HCT116 (cell line): Measurements from ENCODE around the gene ZNF143. TPM values are rescaled to one million over a fixed set of nuclear protein-coding genes. Genes with fewer than 3 reads are reported as not detected.

Source experiments
- ATAC-seq: fragments of 200-7000 bp; cut with Tn5 transposase; 2 replicates; pipeline ENCODE4 v1.9.1; 2020; ENCODE audit warnings: mild to moderate bottlenecking, moderate library complexity
- BruUV-seq: library from RNA; stranded (reverse); fragments of 400-500 nt; replicated peaks from 2 replicates; lab custom pipeline; 2021; lab: Mats Ljungman, UMichigan
- CTCF ChIA-PET: fragments of 300-600 bp; sonication (Branson Sonifier 250); formaldehyde crosslinking; loops from one replicate; lab custom pipeline; 2021; ENCODE audit warnings: antibody characterized with exemption; lab: Charles Lee
- POLR2A ChIA-PET: fragments of 300-600, 350-600 bp; sonication (Branson Sonifier 250); formaldehyde crosslinking; loops from one replicate; lab custom pipeline; 2021; ENCODE audit warnings: antibody characterized with exemption; lab: Charles Lee
- RAD21 ChIA-PET, 2 experiments: fragments of 300-600 bp; sonication (Branson Sonifier 250); formaldehyde crosslinking; loops; one replicate each; lab custom pipeline; 2023; ENCODE audit warnings: low total read pairs in 2 of 2; ENCODE audit not compliant: uncharacterized antibody in 2 of 2, unreplicated experiment in 2 of 2, low non-redundant PET in 1 of 2; lab: Charles Lee
- DNase-seq: peaks from one replicate; pipeline ENCODE4 v3.0.0-alpha.2; 2010; ENCODE audit warnings: low read depth, low spot score
- H2AFZ ChIP-seq: fragments of 200-600 bp; shearing (Covaris generic), sonication (generic); 2 replicates; pipeline ENCODE4 v1.6.1; 2017; ENCODE audit warnings: low read depth, mixed run types, mixed read lengths, antibody characterized with exemption, low read length; ENCODE audit not compliant: poor library complexity, severe bottlenecking
- H3K27ac ChIP-seq: 2 replicates; pipeline ENCODE4 v1.5.1; 2012; ENCODE audit warnings: low read depth, low read length
- H3K27me3 ChIP-seq: fragments of 200-600 bp; sonication (generic); 2 replicates; pipeline ENCODE4 v1.6.1; 2016; ENCODE audit warnings: mixed run types, low read length, mixed read lengths; ENCODE audit not compliant: insufficient read depth
- H3K36me3 ChIP-seq, 2 experiments: fragments of 200-500 bp in 1 of 2; fragments of 200-600 bp in 1 of 2; sonication (Bioruptor generic) in 1 of 2; sonication (generic) in 1 of 2; 2 replicates each; pipeline versions ENCODE4 v1.5.1 to v1.6.1; 2014 to 2016; ENCODE audit warnings: low read length in 2 of 2, inconsistent platforms in 1 of 2, mixed read lengths in 1 of 2, mixed run types in 1 of 2; ENCODE audit not compliant: insufficient read depth in 2 of 2, control insufficient read depth in 1 of 2
- H3K4me1 ChIP-seq, 2 experiments: fragments of 200-600 bp in 1 of 2; sonication (generic) in 1 of 2; 2 replicates each; pipeline versions ENCODE4 v1.5.1 to v1.6.1; 2012 to 2017; ENCODE audit warnings: low read length in 2 of 2, inconsistent platforms in 1 of 2, mild to moderate bottlenecking in 1 of 2, mixed read lengths in 1 of 2, mixed run types in 1 of 2, moderate library complexity in 1 of 2; ENCODE audit not compliant: insufficient read depth in 2 of 2, control insufficient read depth in 1 of 2
- H3K4me2 ChIP-seq: fragments of 200-600 bp; sonication (generic); 2 replicates; pipeline ENCODE4 v1.6.1; 2017; ENCODE audit warnings: mixed run types, low read length, mixed read lengths
- H3K4me3 ChIP-seq, 2 experiments: fragments of 200-600 bp in 1 of 2; sonication (generic) in 1 of 2; replicated peaks in 1 of 2; 2 replicates each; pipeline ENCODE4 v1.5.1; 2011 to 2016; ENCODE audit warnings: low read length in 2 of 2, control low read depth in 1 of 2, low read depth in 1 of 2, mild to moderate bottlenecking in 1 of 2, mixed read lengths in 1 of 2, mixed run types in 1 of 2
- H3K79me2 ChIP-seq: fragments of 200-600 bp; sonication (generic); 2 replicates; pipeline ENCODE4 v1.6.1; 2017; ENCODE audit warnings: mild to moderate bottlenecking, mixed run types, low read length, moderate library complexity, mixed read lengths; ENCODE audit not compliant: insufficient read depth
- H3K9ac ChIP-seq: fragments of 200-600 bp; sonication (generic); 2 replicates; pipeline ENCODE4 v1.6.1; 2016; ENCODE audit warnings: low read length, mixed read lengths
- H3K9me2 ChIP-seq: fragments of 200-600 bp; sonication (generic), shearing (Covaris generic); 2 replicates; pipeline ENCODE4 v1.6.1; 2017; ENCODE audit warnings: mixed run types, mild to moderate bottlenecking, moderate library complexity; ENCODE audit not compliant: insufficient read depth
- H3K9me3 ChIP-seq, 2 experiments: fragments of 200-500 bp in 1 of 2; fragments of 200-600 bp in 1 of 2; sonication (Bioruptor generic) in 1 of 2; sonication (generic) in 1 of 2; 2 replicates each; pipeline ENCODE4 v1.6.1; 2014 to 2017; ENCODE audit warnings: low read length in 2 of 2, mixed read lengths in 2 of 2, inconsistent platforms in 1 of 2, low read depth in 1 of 2, mild to moderate bottlenecking in 1 of 2, mixed run types in 1 of 2, moderate library complexity in 1 of 2; ENCODE audit not compliant: control insufficient read depth in 1 of 2, insufficient read depth in 1 of 2
- H4K20me1 ChIP-seq: fragments of 200-600 bp; sonication (generic), shearing (Covaris generic); 2 replicates; pipeline ENCODE4 v1.6.1; 2017; ENCODE audit warnings: mixed run types, mild to moderate bottlenecking, moderate library complexity; ENCODE audit not compliant: insufficient read depth
- EGR1 ChIP-seq: IDR thresholded peaks from 2 replicates; pipeline ENCODE4 v1.6.1; 2012; ENCODE audit warnings: low read depth
- EZH2 ChIP-seq: fragments of 200-600 bp; sonication (generic); IDR thresholded peaks from 2 replicates; pipeline ENCODE4 v1.6.1; 2017; ENCODE audit warnings: antibody characterized with exemption, mixed run types
- EZH2phosphoT487 ChIP-seq: fragments of 200-600 bp; IDR thresholded peaks from 2 replicates; pipeline ENCODE4 v1.6.1; 2018; ENCODE audit warnings: antibody characterized with exemption, borderline replicate concordance
- POLR2A ChIP-seq: IDR thresholded peaks from 2 replicates; pipeline ENCODE4 v1.7.0; 2011; ENCODE audit warnings: borderline replicate concordance; ENCODE audit not compliant: insufficient read depth, insufficient read length; ENCODE audit errors: extremely low read depth
- POLR2AphosphoS5 ChIP-seq: IDR thresholded peaks from 2 replicates; pipeline ENCODE4 v1.6.1; 2011; ENCODE audit warnings: mild to moderate bottlenecking, low read depth, low read length, moderate library complexity
- RAD21 ChIP-seq: IDR thresholded peaks from 2 replicates; pipeline ENCODE4 v1.6.1; 2012; ENCODE audit warnings: low read depth, mild to moderate bottlenecking
- SIN3A ChIP-seq: IDR thresholded peaks from 2 replicates; pipeline ENCODE4 v1.6.1; 2012; ENCODE audit warnings: low read depth
- SRF ChIP-seq: IDR thresholded peaks from 2 replicates; pipeline ENCODE4 v1.6.1; 2012; ENCODE audit warnings: low read depth
- TCF7L2 ChIP-seq: IDR thresholded peaks from 2 replicates; pipeline ENCODE4 v1.7.0; 2011; ENCODE audit warnings: borderline replicate concordance, inconsistent platforms; ENCODE audit not compliant: insufficient read depth, insufficient read length; ENCODE audit errors: extremely low read depth
- intact Hi-C: fragments of 100-400 bp; cut with micrococcal nuclease; formaldehyde crosslinking; loops from 2 replicates; pipeline ENCODE4 v1.10.0; 2022
- total RNA-seq: library from RNA; stranded (reverse); gene quantifications from one replicate; pipeline ENCODE4 v1.2.1, GENCODE V29; 2021; ENCODE audit not compliant: unreplicated experiment
- TF ChIP-seq, protein P1 (sequence below): IDR thresholded peaks from 2 replicates; pipeline ENCODE4 v1.6.1; 2012
- TF ChIP-seq, protein P2 (sequence below), 3 experiments: fragments of 200-600 bp in 1 of 3; sonication (generic) in 1 of 3; IDR thresholded peaks in 2 of 3; conservative IDR thresholded peaks in 1 of 3; 2 replicates each; pipeline ENCODE4 v1.5.1; 2012 to 2017; ENCODE audit warnings: low read depth in 2 of 3, low read length in 2 of 3, antibody characterized with exemption in 1 of 3, borderline replicate concordance in 1 of 3, control low read depth in 1 of 3, mild to moderate bottlenecking in 1 of 3, mixed read lengths in 1 of 3, mixed run types in 1 of 3, moderate library complexity in 1 of 3; ENCODE audit not compliant: insufficient read depth in 1 of 3
- TF ChIP-seq, protein P3 (sequence below): IDR thresholded peaks from 2 replicates; pipeline ENCODE4 v1.6.1; 2012; ENCODE audit warnings: low read depth

Gene ZNF143
- total RNA-seq, 1 experiment from 2014 or later, result 27.5 TPM

DNA sequence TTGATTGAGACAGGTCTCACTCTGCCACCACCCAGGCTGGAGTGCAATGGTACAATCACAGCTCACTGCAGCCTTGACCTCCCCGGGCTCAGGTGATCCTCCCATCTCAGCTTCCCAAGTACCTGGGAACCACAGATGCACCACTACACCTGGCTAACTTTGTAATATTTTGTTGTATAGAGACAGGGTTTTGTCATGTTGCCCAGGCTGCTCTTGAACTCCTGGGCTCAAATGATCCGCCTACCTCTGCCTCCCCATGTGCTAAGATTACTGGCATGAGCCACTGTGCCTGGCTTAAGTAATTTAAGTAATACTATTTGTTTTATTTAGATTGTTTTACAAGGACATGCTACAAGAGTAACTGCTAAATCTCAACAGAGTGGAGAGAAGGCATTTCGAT, 33.5 kb downstream of the ZNF143 start:
- ATAC-seq (no peak), DNase-seq (no peak)
- ChIA-PET POLR2A (no interaction called here), CTCF (no interaction called here), RAD21 (no interaction called here)
- Histone ChIP-seq H2AFZ (no peak overlapping the region), H3K36me3 (peaks cover 6 to 17% of the 10 kb centered on the region in 2 experiments), H3K27ac (no peak overlapping the region), H3K27me3 (no peaks in the 10 kb centered on the region), H3K9me3 (no peaks in the 10 kb centered on the region), H3K4me3 (no peak overlapping the region), H3K9me2 (no peaks in the 10 kb centered on the region), H3K4me1 (no peaks in the 10 kb centered on the region), H3K79me2 (no peaks in the 10 kb centered on the region), H3K9ac (no peak overlapping the region), H3K4me2 (no peak overlapping the region), H4K20me1 (no peaks in the 10 kb centered on the region)
- no peak for TF ChIP-seq RAD21
- TF ChIP-seq, protein P1, sequence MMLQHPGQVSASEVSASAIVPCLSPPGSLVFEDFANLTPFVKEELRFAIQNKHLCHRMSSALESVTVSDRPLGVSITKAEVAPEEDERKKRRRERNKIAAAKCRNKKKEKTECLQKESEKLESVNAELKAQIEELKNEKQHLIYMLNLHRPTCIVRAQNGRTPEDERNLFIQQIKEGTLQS, result no peak
- TF ChIP-seq EZH2phosphoT487, result no peak
- TF ChIP-seq POLR2AphosphoS5, result no peak
- TF ChIP-seq EZH2, result no peak
- TF ChIP-seq EGR1, result no peak
- no TSS peak for BruUV-seq
- intact Hi-C loops, result no loop called here

DNA sequence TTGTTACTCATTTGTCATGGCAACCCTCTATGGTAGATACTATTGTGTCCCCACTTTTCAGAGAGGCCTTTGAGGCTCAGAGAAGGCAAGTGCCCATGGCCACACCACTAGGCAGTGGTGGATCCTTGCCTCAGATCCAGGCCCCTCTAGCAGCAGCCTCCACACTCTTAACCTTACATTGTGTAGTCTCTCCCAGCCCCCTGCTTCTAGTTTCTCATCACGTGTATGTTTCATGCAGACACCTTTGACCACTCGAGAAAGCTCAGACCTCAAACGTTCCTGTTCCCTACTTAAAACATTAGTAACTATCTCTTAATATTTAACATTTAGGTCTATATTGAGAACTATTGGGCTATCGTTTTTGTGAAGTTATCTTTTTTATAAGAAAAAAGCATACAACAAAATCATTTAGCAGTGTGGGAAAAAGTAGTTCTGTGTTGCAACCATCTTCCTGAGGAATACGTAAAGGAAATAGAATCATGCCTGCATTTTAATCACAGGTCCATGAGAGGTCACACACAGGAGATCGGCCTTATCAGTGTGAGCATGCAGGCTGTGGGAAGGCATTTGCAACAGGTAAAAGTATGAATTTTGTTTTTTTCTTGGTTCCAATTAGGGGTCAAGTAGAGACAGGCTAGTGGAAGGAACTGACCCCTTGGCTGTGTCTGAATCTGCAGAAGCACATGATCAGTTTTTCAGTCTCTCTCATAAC, 35.1 kb downstream of the ZNF143 start:
- peaks cover 6 to 20% of the 10 kb centered on the region in 2 experiments for H3K36me3 ChIP-seq
- H3K9me3 ChIP-seq, result no peaks in the 10 kb centered on the region
- ChIA-PET RAD21 (no interaction called here), POLR2A (no interaction called here), CTCF (no interaction called here)
- ATAC-seq (no peak), DNase-seq (no peak)
- H3K9me2 ChIP-seq, result no peaks in the 10 kb centered on the region
- H3K27ac ChIP-seq, result no peak overlapping the region
- no peak overlapping the region for H2AFZ ChIP-seq
- H3K4me3 ChIP-seq, result no peak overlapping the region
- H3K9ac ChIP-seq, result no peak overlapping the region
- H3K79me2 ChIP-seq, result no peaks in the 10 kb centered on the region
- no peak overlapping the region for H3K4me2 ChIP-seq
- H4K20me1 ChIP-seq, result no peaks in the 10 kb centered on the region
- H3K27me3 ChIP-seq, result no peaks in the 10 kb centered on the region
- no TSS peak for BruUV-seq
- H3K4me1 ChIP-seq, result no peaks in the 10 kb centered on the region
- intact Hi-C loops, result no loop called here
- TF ChIP-seq, protein P2, sequence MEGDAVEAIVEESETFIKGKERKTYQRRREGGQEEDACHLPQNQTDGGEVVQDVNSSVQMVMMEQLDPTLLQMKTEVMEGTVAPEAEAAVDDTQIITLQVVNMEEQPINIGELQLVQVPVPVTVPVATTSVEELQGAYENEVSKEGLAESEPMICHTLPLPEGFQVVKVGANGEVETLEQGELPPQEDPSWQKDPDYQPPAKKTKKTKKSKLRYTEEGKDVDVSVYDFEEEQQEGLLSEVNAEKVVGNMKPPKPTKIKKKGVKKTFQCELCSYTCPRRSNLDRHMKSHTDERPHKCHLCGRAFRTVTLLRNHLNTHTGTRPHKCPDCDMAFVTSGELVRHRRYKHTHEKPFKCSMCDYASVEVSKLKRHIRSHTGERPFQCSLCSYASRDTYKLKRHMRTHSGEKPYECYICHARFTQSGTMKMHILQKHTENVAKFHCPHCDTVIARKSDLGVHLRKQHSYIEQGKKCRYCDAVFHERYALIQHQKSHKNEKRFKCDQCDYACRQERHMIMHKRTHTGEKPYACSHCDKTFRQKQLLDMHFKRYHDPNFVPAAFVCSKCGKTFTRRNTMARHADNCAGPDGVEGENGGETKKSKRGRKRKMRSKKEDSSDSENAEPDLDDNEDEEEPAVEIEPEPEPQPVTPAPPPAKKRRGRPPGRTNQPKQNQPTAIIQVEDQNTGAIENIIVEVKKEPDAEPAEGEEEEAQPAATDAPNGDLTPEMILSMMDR (IDR thresholded peaks at IDR 0.05 in 2 of 3, conservative IDR thresholded peaks at IDR 0.05 in 1 of 3; ENCODE audit: borderline replicate concordance in 1 of 3, insufficient read depth in 1 of 3, low read depth in 2 of 3, low read length in 2 of 3), result no peak
- TF ChIP-seq SRF (no peak), SIN3A (no peak), POLR2A (no peak), TCF7L2 (no peak)
- TF ChIP-seq, protein P3, sequence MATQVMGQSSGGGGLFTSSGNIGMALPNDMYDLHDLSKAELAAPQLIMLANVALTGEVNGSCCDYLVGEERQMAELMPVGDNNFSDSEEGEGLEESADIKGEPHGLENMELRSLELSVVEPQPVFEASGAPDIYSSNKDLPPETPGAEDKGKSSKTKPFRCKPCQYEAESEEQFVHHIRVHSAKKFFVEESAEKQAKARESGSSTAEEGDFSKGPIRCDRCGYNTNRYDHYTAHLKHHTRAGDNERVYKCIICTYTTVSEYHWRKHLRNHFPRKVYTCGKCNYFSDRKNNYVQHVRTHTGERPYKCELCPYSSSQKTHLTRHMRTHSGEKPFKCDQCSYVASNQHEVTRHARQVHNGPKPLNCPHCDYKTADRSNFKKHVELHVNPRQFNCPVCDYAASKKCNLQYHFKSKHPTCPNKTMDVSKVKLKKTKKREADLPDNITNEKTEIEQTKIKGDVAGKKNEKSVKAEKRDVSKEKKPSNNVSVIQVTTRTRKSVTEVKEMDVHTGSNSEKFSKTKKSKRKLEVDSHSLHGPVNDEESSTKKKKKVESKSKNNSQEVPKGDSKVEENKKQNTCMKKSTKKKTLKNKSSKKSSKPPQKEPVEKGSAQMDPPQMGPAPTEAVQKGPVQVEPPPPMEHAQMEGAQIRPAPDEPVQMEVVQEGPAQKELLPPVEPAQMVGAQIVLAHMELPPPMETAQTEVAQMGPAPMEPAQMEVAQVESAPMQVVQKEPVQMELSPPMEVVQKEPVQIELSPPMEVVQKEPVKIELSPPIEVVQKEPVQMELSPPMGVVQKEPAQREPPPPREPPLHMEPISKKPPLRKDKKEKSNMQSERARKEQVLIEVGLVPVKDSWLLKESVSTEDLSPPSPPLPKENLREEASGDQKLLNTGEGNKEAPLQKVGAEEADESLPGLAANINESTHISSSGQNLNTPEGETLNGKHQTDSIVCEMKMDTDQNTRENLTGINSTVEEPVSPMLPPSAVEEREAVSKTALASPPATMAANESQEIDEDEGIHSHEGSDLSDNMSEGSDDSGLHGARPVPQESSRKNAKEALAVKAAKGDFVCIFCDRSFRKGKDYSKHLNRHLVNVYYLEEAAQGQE, result no peak
- TF ChIP-seq, protein P1, result no peak
